Activated CD8-positive, alpha-beta memory T cell treated with anti-CD3 and anti-CD28 coated beads for 48 hours (primary cell): Measurements from ENCODE around the gene ST6GALNAC2.
"Not testable (repeated sequence)": the region's sequence is repeated elsewhere in the genome, so short reads cannot be mapped to it uniquely, and the experiment has no call there.

Experiments used
- DNase-seq, 3 experiments: peaks; one replicate each; pipeline ENCODE4 v3.0.0-alpha.2; 2020; ENCODE audit warnings: low read depth in 2 of 3, low spot score in 2 of 3

The ST6GALNAC2 gene

GRCh38 chr17:76528528-76529223 lies 57.0 kb downstream of the ST6GALNAC2 start:
- DNase-seq = no peak

GRCh38 chr17:76528156-76528527 lies 57.5 kb downstream of the ST6GALNAC2 start:
- DNase-seq = no peak

GRCh38 chr17:76527430-76528111 lies 58.1 kb downstream of the ST6GALNAC2 start:
- DNase-seq = no peak

GRCh38 chr17:76527016-76527415 lies 58.6 kb downstream of the ST6GALNAC2 start:
- not testable (repeated sequence) for DNase-seq

- DNase-seq = not testable (repeated sequence)
Measured at GRCh38 chr17:76525513-76525833, 60.2 kb downstream of the ST6GALNAC2 start.

- no peak for DNase-seq
Measured at GRCh38 chr17:76524598-76525512, 60.8 kb downstream of the ST6GALNAC2 start.

- DNase-seq = peak; percentile 62 to 84 (median 77)
Measured at GRCh38 chr17:76523084-76524037, 62.3 kb downstream of the ST6GALNAC2 start.

- DNase-seq = not testable (repeated sequence)
Measured at GRCh38 chr17:76521683-76522082, 64.0 kb downstream of the ST6GALNAC2 start.

GRCh38 chr17:76521262-76521661 lies 64.4 kb downstream of the ST6GALNAC2 start:
- DNase-seq = no peak

GRCh38 chr17:76519048-76519966 lies 66.4 kb downstream of the ST6GALNAC2 start:
- no peak for DNase-seq

- no peak for DNase-seq
Measured at GRCh38 chr17:76517638-76518038, 68.0 kb downstream of the ST6GALNAC2 start.
